Panc1 (cell line): ENCODE results near the gene SERTAD1. TPM values are rescaled to one million over a fixed set of nuclear protein-coding genes. Genes with fewer than 3 reads are reported as not detected.
"Not testable (repeated sequence)": the region's sequence is repeated elsewhere in the genome, so short reads cannot be mapped to it uniquely, and the experiment has no call there.

Experiments used
- ATAC-seq: fragments of 200-7000 bp; cut with Tn5 transposase; 2 replicates; pipeline ENCODE4 v1.9.1; 2020; ENCODE audit warnings: mild to moderate bottlenecking, moderate library complexity
- BruUV-seq: library from RNA; stranded (reverse); fragments of 400-500 nt; replicated peaks from 2 replicates; lab custom pipeline; 2021; lab: Mats Ljungman, UMichigan
- CTCF ChIA-PET: fragments of 300-600 bp; sonication (Branson Sonifier 250); formaldehyde crosslinking; loops from one replicate; lab custom pipeline; 2022; ENCODE audit warnings: antibody characterized with exemption; lab: Charles Lee
- POLR2A ChIA-PET: fragments of 300-600 bp; sonication (Branson Sonifier 250); formaldehyde crosslinking; loops from one replicate; lab custom pipeline; 2022; ENCODE audit warnings: antibody characterized with exemption; lab: Charles Lee
- DNase-seq: peaks from one replicate; pipeline ENCODE4 v3.0.0-alpha.2; 2010; ENCODE audit warnings: low read depth, low spot score
- H3K27ac ChIP-seq: 2 replicates; pipeline ENCODE4 v1.5.1; 2011; ENCODE audit warnings: mild to moderate bottlenecking, low read length, inconsistent platforms
- H3K27me3 ChIP-seq: fragments of 200-500 bp; sonication (Bioruptor generic); 2 replicates; pipeline ENCODE4 v1.6.0; 2014; ENCODE audit warnings: low read length, inconsistent platforms; ENCODE audit not compliant: control insufficient read depth, insufficient read depth
- H3K36me3 ChIP-seq: fragments of 200-500 bp; sonication (Bioruptor generic); 2 replicates; pipeline ENCODE4 v1.5.1; 2014; ENCODE audit warnings: inconsistent platforms, mild to moderate bottlenecking, low read length, moderate library complexity; ENCODE audit not compliant: control insufficient read depth, insufficient read depth
- H3K4me1 ChIP-seq: 2 replicates; pipeline ENCODE4 v1.5.1; 2011; ENCODE audit warnings: inconsistent platforms, mild to moderate bottlenecking, low read length, moderate library complexity; ENCODE audit not compliant: control insufficient read depth, insufficient read depth
- H3K4me3 ChIP-seq, 2 experiments: 2 replicates each; pipeline ENCODE4 v1.5.1; 2011 to 2012; ENCODE audit warnings: low read depth in 2 of 2, low read length in 2 of 2, mild to moderate bottlenecking in 2 of 2, inconsistent platforms in 1 of 2, moderate library complexity in 1 of 2
- H3K9me3 ChIP-seq: fragments of 200-500 bp; sonication (Bioruptor generic); 2 replicates; pipeline ENCODE4 v1.5.1; 2014; ENCODE audit warnings: low read depth, mild to moderate bottlenecking, inconsistent platforms, low read length, moderate library complexity; ENCODE audit not compliant: control insufficient read depth, insufficient read depth
- CTCF ChIP-seq: fragments of 450-650 bp; IDR thresholded peaks from 2 replicates; pipeline ENCODE4 v1.5.1; 2017; ENCODE audit warnings: mild to moderate bottlenecking
- POLR2AphosphoS5 ChIP-seq: IDR thresholded peaks from 2 replicates; pipeline ENCODE4 v1.6.1; 2012; ENCODE audit warnings: mild to moderate bottlenecking, low read depth, low read length, moderate library complexity
- SIN3A ChIP-seq: IDR thresholded peaks from 2 replicates; pipeline ENCODE4 v1.6.1; 2012; ENCODE audit warnings: low read depth, mild to moderate bottlenecking, low read length, moderate library complexity, borderline replicate concordance; ENCODE audit not compliant: insufficient read depth
- TCF7L2 ChIP-seq: IDR thresholded peaks from 2 replicates; pipeline ENCODE4 v1.6.1; 2011; ENCODE audit warnings: mild to moderate bottlenecking, low read depth, low read length, inconsistent platforms
- in situ Hi-C: cut with HindIII; loops from 2 replicates; pipeline ENCODE4 v1.10.0; 2016; ENCODE audit warnings: low sequenced_read_pairs, low pct_unique_long_range_greater_than_20kb
- intact Hi-C: fragments of 100-400 bp; cut with micrococcal nuclease; formaldehyde crosslinking; loops from one replicate; pipeline ENCODE4 v1.10.0; 2022; ENCODE audit not compliant: unreplicated experiment
- total RNA-seq: library from RNA; stranded (reverse); gene quantifications from one replicate; pipeline ENCODE4 v1.2.1, GENCODE V29; 2021; ENCODE audit not compliant: unreplicated experiment
- TF ChIP-seq, protein P1 (sequence below), 2 experiments: IDR thresholded peaks; 2 replicates each; pipeline ENCODE4 v1.6.1; 2011 to 2012; ENCODE audit warnings: low read depth in 2 of 2, control low read depth in 1 of 2, low read length in 1 of 2, mild to moderate bottlenecking in 1 of 2, moderate library complexity in 1 of 2; ENCODE audit not compliant: insufficient read depth in 1 of 2

The SERTAD1 gene
- total RNA-seq, 1 experiment from 2014 or later, result 13.4 TPM

- H3K27me3 ChIP-seq, result no peaks in the 10 kb centered on the region
- TF ChIP-seq, protein P1, sequence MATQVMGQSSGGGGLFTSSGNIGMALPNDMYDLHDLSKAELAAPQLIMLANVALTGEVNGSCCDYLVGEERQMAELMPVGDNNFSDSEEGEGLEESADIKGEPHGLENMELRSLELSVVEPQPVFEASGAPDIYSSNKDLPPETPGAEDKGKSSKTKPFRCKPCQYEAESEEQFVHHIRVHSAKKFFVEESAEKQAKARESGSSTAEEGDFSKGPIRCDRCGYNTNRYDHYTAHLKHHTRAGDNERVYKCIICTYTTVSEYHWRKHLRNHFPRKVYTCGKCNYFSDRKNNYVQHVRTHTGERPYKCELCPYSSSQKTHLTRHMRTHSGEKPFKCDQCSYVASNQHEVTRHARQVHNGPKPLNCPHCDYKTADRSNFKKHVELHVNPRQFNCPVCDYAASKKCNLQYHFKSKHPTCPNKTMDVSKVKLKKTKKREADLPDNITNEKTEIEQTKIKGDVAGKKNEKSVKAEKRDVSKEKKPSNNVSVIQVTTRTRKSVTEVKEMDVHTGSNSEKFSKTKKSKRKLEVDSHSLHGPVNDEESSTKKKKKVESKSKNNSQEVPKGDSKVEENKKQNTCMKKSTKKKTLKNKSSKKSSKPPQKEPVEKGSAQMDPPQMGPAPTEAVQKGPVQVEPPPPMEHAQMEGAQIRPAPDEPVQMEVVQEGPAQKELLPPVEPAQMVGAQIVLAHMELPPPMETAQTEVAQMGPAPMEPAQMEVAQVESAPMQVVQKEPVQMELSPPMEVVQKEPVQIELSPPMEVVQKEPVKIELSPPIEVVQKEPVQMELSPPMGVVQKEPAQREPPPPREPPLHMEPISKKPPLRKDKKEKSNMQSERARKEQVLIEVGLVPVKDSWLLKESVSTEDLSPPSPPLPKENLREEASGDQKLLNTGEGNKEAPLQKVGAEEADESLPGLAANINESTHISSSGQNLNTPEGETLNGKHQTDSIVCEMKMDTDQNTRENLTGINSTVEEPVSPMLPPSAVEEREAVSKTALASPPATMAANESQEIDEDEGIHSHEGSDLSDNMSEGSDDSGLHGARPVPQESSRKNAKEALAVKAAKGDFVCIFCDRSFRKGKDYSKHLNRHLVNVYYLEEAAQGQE (IDR thresholded peaks at IDR 0.05; ENCODE audit: insufficient read depth in 1 of 2, low read depth in 2 of 2, low read length in 1 of 2), result no peak
- TF ChIP-seq CTCF, result no peak
- TF ChIP-seq SIN3A, result no peak
- no peak for TF ChIP-seq POLR2AphosphoS5
- no peak for TF ChIP-seq TCF7L2
These were observed 12.5 kb upstream of the SERTAD1 start for GRCh38 chr19:40438284-40438683.

GRCh38 chr19:40433391-40434216, 7.8 kb upstream of the SERTAD1 start:
- ATAC-seq (peak; percentile 98), DNase-seq (no peak)
- Histone ChIP-seq H3K27me3 (no peaks in the 10 kb centered on the region), H3K4me3 (peak overlapping the region; percentile 47 to 67), H3K4me1 (peaks cover 6% of the 10 kb centered on the region), H3K27ac (peak overlapping the region; percentile 97), H3K9me3 (no peaks in the 10 kb centered on the region), H3K36me3 (no peaks in the 10 kb centered on the region)
- intact Hi-C loops (no loop called here), in situ Hi-C loops (no loop called here)
- TF ChIP-seq, protein P1 (IDR thresholded peaks at IDR 0.05; ENCODE audit: insufficient read depth in 1 of 2, low read depth in 2 of 2, low read length in 1 of 2), result no peak
- TF ChIP-seq CTCF (no peak), POLR2AphosphoS5 (peak; percentile 69), TCF7L2 (no peak), SIN3A (0 out of 2 replicates have a peak, but pooled peaks have one; percentile 49)
- BruUV-seq, result TSS peak; percentile 100
- ChIA-PET POLR2A (interaction anchor here (0.6 to 0.7 kb wide), 2 partner anchors 30 to 292 kb away, joined by 10 to 16 read pairs; no protein-coding TSS in a partner anchor), CTCF (interaction anchor here (0.6 to 0.7 kb wide), 2 partner anchors 30 to 32 kb away, joined by 5 to 7 read pairs; partner anchors contain the start of gene BLVRB)

More at GRCh38 chr19:40438284-40438683, 12.5 kb upstream of the SERTAD1 start:
- H3K36me3 ChIP-seq, result peaks cover 5% of the 10 kb centered on the region
- no peak overlapping the region for H3K4me3 ChIP-seq
- DNase-seq (no peak), ATAC-seq (no peak)
- no peak overlapping the region for H3K27ac ChIP-seq
- in situ Hi-C loops, result no loop called here
- H3K9me3 ChIP-seq, result no peaks in the 10 kb centered on the region
- intact Hi-C loops, result no loop called here
- POLR2A ChIA-PET, result interaction anchor here (0.7 to 0.9 kb wide), 2 partner anchors 12 to 27 kb away, joined by 4 to 5 read pairs; no protein-coding TSS in a partner anchor
- BruUV-seq, result no TSS peak
- CTCF ChIA-PET, result no interaction called here
- peaks cover 11% of the 10 kb centered on the region for H3K4me1 ChIP-seq

GRCh38 chr19:40432760-40433159, 7.0 kb upstream of the SERTAD1 start:
- intact Hi-C loops, DNase-seq, ATAC-seq, H3K27me3 ChIP-seq, BruUV-seq, H3K9me3 ChIP-seq, H3K4me1 ChIP-seq, in situ Hi-C loops, H3K36me3 ChIP-seq: not testable (repeated sequence)
- Histone ChIP-seq H3K27ac (peak overlapping the region; percentile 97), H3K4me3 (peak overlapping the region; percentile 47 to 67)
- ChIA-PET CTCF (interaction anchor here (0.6 to 0.7 kb wide), 2 partner anchors 29 to 33 kb away, joined by 5 to 7 read pairs; partner anchors contain the start of gene BLVRB), POLR2A (interaction anchor here (0.6 kb wide), 1 partner anchor 293 kb away, joined by 10 read pairs; no protein-coding TSS in a partner anchor)
